Measurements from ENCODE around the gene FAM78A.

Gene FAM78A

DNA sequence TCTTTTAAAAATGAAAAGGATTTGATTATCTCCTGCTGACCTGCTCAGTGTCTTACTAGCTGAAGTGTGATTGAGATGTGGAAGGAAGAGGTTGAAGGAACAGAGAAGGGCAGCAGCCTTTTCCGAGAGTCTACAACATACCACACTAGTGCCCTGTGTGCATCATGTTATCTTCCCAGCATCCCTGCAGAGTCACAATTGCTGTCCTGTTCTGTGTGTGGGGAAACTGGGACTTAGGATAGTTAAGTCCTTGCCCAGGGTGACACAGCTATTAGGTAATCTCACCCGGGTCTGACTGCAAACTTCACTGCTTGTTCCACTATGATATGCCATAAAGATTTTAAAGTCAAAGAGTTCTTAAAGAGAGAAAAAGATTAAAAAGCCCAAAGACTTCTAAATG, 55.8 kb downstream of the FAM78A start (continued):
- no peak for TF ChIP-seq ZFP3 (CRISPR knock-in tag; IDR thresholded peaks at IDR 0.05)
- no peak for TF ChIP-seq OSR1 (CRISPR knock-in tag; IDR thresholded peaks at IDR 0.05)
- no peak for TF ChIP-seq ESRRG (CRISPR knock-in tag; IDR thresholded peaks at IDR 0.05)
- TF ChIP-seq ZNF70 (CRISPR knock-in tag; IDR thresholded peaks at IDR 0.05), result no peak

DNA sequence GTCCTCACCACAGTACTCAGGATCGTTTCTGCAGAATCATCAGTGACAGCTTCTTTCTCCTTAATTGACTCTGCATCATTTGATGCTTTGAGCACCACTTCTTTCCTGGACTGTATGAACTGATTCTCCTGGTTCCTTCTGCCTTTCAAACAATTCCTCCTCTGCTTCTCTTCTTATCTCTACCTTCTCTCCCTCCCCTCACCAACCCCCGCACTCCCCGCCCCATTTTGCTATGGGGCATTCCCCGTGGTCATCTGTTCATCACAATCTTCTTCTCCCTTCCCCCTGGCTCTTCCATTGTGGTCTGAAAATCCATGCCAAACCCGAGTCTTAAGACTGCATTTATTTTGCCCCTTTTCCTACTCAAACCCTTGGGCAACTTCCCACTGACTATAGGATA, 57.9 kb downstream of the FAM78A start:
- TF ChIP-seq TCF4 (CRISPR knock-in tag; IDR thresholded peaks at IDR 0.05; ENCODE audit: borderline replicate concordance) (no peak), CSDC2 (CRISPR knock-in tag; IDR thresholded peaks at IDR 0.05) (no peak), ZNF70 (CRISPR knock-in tag; IDR thresholded peaks at IDR 0.05) (no peak), RARB (CRISPR knock-in tag; IDR thresholded peaks at IDR 0.05) (no peak)
- TF ChIP-seq, protein P1, sequence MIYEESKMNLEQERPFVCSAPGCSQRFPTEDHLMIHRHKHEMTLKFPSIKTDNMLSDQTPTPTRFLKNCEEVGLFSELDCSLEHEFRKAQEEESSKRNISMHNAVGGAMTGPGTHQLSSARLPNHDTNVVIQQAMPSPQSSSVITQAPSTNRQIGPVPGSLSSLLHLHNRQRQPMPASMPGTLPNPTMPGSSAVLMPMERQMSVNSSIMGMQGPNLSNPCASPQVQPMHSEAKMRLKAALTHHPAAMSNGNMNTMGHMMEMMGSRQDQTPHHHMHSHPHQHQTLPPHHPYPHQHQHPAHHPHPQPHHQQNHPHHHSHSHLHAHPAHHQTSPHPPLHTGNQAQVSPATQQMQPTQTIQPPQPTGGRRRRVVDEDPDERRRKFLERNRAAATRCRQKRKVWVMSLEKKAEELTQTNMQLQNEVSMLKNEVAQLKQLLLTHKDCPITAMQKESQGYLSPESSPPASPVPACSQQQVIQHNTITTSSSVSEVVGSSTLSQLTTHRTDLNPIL (CRISPR knock-in tag; IDR thresholded peaks at IDR 0.05; ENCODE audit: low read depth), result no peak
- TF ChIP-seq, protein P2, sequence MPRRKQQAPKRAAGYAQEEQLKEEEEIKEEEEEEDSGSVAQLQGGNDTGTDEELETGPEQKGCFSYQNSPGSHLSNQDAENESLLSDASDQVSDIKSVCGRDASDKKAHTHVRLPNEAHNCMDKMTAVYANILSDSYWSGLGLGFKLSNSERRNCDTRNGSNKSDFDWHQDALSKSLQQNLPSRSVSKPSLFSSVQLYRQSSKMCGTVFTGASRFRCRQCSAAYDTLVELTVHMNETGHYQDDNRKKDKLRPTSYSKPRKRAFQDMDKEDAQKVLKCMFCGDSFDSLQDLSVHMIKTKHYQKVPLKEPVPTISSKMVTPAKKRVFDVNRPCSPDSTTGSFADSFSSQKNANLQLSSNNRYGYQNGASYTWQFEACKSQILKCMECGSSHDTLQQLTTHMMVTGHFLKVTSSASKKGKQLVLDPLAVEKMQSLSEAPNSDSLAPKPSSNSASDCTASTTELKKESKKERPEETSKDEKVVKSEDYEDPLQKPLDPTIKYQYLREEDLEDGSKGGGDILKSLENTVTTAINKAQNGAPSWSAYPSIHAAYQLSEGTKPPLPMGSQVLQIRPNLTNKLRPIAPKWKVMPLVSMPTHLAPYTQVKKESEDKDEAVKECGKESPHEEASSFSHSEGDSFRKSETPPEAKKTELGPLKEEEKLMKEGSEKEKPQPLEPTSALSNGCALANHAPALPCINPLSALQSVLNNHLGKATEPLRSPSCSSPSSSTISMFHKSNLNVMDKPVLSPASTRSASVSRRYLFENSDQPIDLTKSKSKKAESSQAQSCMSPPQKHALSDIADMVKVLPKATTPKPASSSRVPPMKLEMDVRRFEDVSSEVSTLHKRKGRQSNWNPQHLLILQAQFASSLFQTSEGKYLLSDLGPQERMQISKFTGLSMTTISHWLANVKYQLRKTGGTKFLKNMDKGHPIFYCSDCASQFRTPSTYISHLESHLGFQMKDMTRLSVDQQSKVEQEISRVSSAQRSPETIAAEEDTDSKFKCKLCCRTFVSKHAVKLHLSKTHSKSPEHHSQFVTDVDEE (CRISPR knock-in tag; IDR thresholded peaks at IDR 0.05), result no peak

DNA sequence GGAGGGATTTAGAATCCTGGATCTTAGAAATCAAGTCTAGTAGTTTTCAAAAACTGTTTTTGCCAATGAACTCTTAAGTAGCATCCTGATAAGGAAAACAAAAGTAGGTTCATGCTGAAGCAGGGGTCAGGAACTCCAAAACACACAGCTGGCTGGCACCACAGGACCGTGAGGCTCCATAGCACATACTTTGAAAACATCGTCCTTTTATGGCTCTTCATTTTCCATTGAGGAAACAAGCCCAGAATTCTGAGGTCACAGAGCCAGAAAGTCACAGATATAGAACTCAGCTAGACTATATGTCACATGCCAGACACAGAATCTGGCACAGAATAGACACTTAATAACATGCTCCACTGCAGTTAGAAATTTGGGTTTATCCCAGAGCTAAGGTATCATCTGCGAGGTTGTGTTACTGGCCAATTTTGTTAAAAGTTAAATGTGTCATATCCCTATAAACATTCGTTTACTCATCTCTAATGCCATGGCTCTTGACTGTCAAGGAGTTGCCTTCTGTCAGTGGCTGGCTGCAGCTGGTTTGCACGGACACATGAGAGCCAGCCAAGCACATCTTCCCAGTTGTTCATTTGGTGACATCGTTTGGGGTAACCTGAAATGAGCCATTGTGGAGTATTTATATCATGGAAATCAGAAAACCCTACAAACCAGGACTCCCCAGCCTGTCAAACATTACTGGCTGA, 58.8 kb downstream of the FAM78A start:
- TF ChIP-seq TOX (CRISPR knock-in tag; IDR thresholded peaks at IDR 0.05; ENCODE audit: borderline replicate concordance), result no peak
- TF ChIP-seq ZNF70 (CRISPR knock-in tag; IDR thresholded peaks at IDR 0.05), result no peak
- TF ChIP-seq ESRRG (CRISPR knock-in tag; IDR thresholded peaks at IDR 0.05), result no peak
- no peak for TF ChIP-seq SNAI2 (CRISPR knock-in tag; IDR thresholded peaks at IDR 0.05)
- no peak for TF ChIP-seq RARB (CRISPR knock-in tag; IDR thresholded peaks at IDR 0.05)
- TF ChIP-seq GLIS3 (CRISPR knock-in tag; IDR thresholded peaks at IDR 0.05), result no peak
- TF ChIP-seq ZFP30 (CRISPR knock-in tag; IDR thresholded peaks at IDR 0.05), result no peak
- no peak for TF ChIP-seq ZNF8 (CRISPR knock-in tag; IDR thresholded peaks at IDR 0.05)
- TF ChIP-seq ZFP3 (CRISPR knock-in tag; IDR thresholded peaks at IDR 0.05), result no peak
- TF ChIP-seq, protein P1 (CRISPR knock-in tag; IDR thresholded peaks at IDR 0.05; ENCODE audit: low read depth), result no peak
- TF ChIP-seq CSDC2 (CRISPR knock-in tag; IDR thresholded peaks at IDR 0.05), result no peak
- TF ChIP-seq ARNTL (CRISPR knock-in tag; IDR thresholded peaks at IDR 0.05; ENCODE audit: borderline replicate concordance, low read depth), result no peak
- no peak for TF ChIP-seq ZC3H10 (CRISPR knock-in tag; IDR thresholded peaks at IDR 0.05)
- no peak for ATAC-seq

More for the DNA sequence above, 57.9 kb downstream of the FAM78A start:
- ATAC-seq, result no peak

DNA sequence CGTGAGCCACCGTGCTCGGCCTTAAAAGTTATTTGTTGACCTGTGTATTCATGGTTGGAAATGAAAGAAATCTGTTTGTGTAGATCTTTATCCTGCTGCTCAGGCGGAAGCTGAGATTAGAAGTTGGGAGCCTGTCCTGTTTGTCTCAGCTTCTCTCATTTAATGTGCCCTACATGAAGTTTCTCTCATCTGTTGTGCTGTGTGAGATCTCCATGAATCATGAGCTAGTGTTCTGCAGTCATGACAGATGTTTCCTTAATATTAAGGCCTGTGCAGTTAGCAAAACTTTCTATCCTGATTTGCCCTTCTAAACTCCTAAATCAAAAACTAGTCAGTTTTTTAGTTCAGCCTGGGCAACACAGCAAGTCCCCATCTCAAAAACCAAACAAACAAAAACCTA, 59.5 kb downstream of the FAM78A start:
- no peak for ATAC-seq
- TF ChIP-seq ZNF8 (CRISPR knock-in tag; IDR thresholded peaks at IDR 0.05) (no peak), ZNF565 (CRISPR knock-in tag; conservative IDR thresholded peaks at IDR 0.05; ENCODE audit: low read depth) (no peak), ZNF70 (CRISPR knock-in tag; IDR thresholded peaks at IDR 0.05) (no peak), PPARA (CRISPR knock-in tag; IDR thresholded peaks at IDR 0.05; ENCODE audit: borderline replicate concordance) (no peak), ZC3H10 (CRISPR knock-in tag; IDR thresholded peaks at IDR 0.05) (no peak), TOX (CRISPR knock-in tag; IDR thresholded peaks at IDR 0.05; ENCODE audit: borderline replicate concordance) (no peak), ZFP30 (CRISPR knock-in tag; IDR thresholded peaks at IDR 0.05) (no peak), OSR1 (CRISPR knock-in tag; IDR thresholded peaks at IDR 0.05) (no peak)
- TF ChIP-seq, protein P1 (CRISPR knock-in tag; IDR thresholded peaks at IDR 0.05; ENCODE audit: low read depth), result no peak

DNA sequence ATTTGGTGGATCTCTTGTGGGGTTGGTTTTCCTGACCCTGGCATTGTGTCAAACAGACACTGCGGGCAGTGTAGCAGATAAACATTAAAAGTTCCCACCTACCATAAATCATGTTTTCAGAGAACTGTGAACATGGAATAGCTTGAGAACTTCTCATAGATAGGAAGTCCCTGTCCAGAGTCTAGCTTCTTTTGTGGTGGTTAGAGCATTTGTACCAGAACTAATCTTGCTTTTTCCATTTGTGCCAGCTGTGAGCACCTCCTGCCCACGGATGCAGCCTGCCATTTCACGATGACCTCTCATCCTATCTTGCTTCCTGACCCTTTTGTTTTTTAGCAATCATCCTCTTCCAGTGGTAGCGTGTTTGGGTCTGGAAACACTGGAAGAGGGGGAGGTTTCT, 61.4 kb downstream of the FAM78A start:
- no peak for ATAC-seq
- TF ChIP-seq RARB (CRISPR knock-in tag; IDR thresholded peaks at IDR 0.05), result no peak
- no peak for TF ChIP-seq ZC3H10 (CRISPR knock-in tag; IDR thresholded peaks at IDR 0.05)
- TF ChIP-seq OSR1 (CRISPR knock-in tag; IDR thresholded peaks at IDR 0.05), result no peak
- TF ChIP-seq, protein P3, sequence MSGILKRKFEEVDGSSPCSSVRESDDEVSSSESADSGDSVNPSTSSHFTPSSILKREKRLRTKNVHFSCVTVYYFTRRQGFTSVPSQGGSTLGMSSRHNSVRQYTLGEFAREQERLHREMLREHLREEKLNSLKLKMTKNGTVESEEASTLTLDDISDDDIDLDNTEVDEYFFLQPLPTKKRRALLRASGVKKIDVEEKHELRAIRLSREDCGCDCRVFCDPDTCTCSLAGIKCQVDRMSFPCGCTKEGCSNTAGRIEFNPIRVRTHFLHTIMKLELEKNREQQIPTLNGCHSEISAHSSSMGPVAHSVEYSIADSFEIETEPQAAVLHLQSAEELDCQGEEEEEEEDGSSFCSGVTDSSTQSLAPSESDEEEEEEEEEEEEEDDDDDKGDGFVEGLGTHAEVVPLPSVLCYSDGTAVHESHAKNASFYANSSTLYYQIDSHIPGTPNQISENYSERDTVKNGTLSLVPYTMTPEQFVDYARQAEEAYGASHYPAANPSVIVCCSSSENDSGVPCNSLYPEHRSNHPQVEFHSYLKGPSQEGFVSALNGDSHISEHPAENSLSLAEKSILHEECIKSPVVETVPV (CRISPR knock-in tag; IDR thresholded peaks at IDR 0.05), result no peak
- TF ChIP-seq GLIS3 (CRISPR knock-in tag; IDR thresholded peaks at IDR 0.05), result no peak
- no peak for TF ChIP-seq ZFP3 (CRISPR knock-in tag; IDR thresholded peaks at IDR 0.05)
- TF ChIP-seq, protein P4, sequence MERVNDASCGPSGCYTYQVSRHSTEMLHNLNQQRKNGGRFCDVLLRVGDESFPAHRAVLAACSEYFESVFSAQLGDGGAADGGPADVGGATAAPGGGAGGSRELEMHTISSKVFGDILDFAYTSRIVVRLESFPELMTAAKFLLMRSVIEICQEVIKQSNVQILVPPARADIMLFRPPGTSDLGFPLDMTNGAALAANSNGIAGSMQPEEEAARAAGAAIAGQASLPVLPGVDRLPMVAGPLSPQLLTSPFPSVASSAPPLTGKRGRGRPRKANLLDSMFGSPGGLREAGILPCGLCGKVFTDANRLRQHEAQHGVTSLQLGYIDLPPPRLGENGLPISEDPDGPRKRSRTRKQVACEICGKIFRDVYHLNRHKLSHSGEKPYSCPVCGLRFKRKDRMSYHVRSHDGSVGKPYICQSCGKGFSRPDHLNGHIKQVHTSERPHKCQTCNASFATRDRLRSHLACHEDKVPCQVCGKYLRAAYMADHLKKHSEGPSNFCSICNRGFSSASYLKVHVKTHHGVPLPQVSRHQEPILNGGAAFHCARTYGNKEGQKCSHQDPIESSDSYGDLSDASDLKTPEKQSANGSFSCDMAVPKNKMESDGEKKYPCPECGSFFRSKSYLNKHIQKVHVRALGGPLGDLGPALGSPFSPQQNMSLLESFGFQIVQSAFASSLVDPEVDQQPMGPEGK (CRISPR knock-in tag; IDR thresholded peaks at IDR 0.05; ENCODE audit: borderline replicate concordance), result no peak
- TF ChIP-seq PPARA (CRISPR knock-in tag; IDR thresholded peaks at IDR 0.05; ENCODE audit: borderline replicate concordance), result no peak
- no peak for TF ChIP-seq ISL1 (CRISPR knock-in tag; IDR thresholded peaks at IDR 0.05)
- no peak for TF ChIP-seq CSDC2 (CRISPR knock-in tag; IDR thresholded peaks at IDR 0.05)

All from SK-N-SH treated with all-trans-retinoic acid at 6 μM for 48 hours (cell line).